Activated effector memory CD4-positive, alpha-beta T cell treated with Interleukin-2 at 50 U/mL for 16 hours (primary cell): Measurements from ENCODE around the gene TMEM192.
"Not testable (repeated sequence)": the region's sequence is repeated elsewhere in the genome, so short reads cannot be mapped to it uniquely, and the experiment has no call there.

Source experiments
- DNase-seq: peaks from one replicate; pipeline ENCODE4 v3.0.0-alpha.2; 2020

The TMEM192 gene

DNA sequence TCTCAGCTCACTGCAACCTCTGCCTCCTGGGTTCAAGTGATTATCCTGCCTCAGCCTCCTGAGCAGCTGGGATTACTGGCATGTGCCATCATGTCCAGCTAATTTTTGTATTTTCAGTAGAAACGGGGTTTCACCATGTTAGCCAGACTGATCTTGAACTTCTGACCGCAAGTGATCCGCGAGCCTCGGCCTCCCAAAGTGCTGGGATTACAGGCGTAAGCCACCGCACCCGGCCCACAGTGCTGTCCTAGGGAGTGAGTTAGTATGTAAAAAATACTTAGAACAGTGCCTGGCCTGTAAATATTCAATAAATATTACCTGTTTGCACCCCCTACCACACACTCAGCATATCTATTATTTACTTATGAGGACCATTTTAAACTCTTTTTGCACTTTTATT lies 20.5 kb downstream of the TMEM192 start:
- not testable (repeated sequence) for DNase-seq

DNA sequence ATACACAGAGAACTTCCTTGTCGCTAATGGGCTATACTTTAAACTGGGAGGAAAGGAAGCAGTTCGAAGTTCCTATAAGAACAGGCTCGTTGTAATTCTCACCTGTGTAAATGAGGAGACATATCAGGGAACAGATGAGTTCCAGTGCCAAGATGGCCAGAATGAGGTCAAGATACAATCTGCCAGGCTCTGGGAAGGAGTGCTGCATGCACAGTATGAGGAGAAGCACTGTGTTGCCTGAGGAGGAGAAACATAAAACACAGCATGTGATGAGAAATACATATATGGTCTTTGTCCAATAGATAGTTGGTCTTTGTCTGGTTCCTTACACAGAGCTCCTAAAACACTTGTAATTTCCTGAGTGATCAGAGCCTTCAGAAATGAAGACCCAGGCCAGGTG lies 24.3 kb downstream of the TMEM192 start:
- DNase-seq, result no peak

DNA sequence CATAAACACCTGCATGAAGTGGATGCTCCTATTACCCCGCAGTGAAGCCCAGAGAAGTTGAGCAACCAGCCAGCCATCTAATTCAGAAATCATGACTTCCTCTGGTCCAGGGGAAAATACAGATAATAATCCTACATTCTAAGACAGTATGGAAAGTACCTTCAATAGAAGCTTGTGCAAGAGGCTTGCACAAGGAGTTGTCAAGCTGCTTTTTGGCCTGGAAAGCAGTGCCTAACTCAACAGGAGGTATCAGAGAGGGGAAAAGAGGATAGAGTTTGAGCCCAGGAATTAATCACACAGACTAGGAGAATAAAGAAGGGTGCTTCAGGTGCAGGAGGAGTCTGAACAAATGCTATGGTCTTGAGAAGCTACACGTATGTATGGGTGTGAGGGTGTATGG lies 26.7 kb downstream of the TMEM192 start:
- no peak for DNase-seq

DNA sequence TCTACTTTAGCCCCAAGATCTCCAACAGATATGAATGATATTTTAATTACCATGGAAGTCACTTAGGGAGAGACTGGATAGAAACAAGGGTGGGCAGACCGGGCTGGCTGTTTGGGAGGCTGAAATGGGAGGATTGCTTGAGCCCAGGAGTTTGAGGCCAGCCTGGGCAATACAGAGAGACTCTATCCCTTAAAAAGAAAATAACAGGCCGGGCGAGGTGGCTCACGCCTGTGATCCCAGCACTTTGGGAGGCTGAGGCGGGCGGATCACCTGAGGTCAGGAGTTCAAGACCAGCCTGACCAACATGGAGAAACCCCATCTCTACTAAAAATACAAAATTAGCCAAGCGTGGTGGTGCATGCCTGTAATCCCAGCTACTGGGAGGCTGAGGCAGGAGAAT lies 27.9 kb downstream of the TMEM192 start:
- not testable (repeated sequence) for DNase-seq

DNA sequence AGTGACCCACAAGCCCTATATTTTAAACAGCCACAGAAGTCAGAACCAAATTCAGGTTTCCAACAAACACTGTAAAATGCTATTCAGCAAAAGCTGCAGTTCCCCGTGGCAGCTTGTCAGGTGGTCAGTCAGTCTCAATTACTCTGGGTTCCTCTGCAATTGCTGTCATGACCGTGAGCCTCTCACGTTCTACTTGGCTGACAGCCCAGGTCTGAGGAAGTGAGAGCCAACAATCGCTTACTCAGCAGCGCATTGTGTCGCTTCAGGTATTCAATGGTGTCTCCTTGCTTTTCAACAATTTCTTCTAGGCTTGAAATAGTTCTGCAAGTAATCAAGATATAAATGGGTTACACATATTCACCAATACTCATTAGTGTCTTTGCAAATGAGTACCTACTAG lies 33.2 kb downstream of the TMEM192 start:
- no peak for DNase-seq

DNA sequence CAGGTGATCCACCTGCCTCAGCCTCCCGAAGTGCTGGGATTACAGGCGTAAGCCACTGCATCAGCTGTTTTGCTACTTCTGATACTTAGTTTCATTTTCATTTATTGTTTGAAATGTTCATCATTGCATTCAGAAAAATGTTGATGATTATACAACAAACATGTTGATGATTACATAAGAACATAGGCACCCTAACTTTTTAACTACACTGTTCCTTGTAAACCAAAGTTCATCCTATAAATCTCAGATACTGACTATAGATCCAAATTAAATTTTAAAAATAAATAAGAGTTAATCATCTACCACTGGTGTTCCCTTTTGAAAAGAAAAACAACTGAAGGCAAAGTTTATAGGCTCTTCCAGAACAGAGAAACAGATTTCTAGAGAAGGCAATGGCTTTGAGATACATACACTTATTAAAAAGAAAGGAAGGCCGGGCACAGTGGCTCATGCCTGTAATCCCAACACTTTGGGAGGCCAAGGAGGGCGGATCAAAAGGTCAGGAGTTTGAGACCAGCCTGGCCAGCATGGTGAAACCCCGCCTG lies 35.6 kb downstream of the TMEM192 start:
- no peak for DNase-seq

DNA sequence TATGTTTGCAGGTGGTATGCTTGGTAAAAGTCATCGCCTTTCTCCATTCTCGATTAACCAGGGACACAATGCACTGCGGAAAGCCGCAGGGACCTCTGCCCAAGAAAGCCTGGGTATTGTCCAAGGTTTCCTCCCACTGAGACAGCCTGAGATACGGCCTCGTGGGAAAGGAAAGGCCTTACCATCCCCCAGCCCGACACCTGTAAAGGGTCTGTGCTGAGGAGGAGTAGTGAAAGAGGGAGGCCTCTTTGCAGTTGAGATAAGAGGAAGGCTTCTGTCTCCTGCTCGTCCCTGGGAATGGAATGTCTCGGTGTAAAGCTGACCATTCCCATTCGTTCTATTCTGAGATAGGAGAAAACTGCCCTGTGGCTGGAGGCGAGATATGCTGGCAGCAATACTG lies 39.3 kb downstream of the TMEM192 start:
- DNase-seq, result not testable (repeated sequence)

DNA sequence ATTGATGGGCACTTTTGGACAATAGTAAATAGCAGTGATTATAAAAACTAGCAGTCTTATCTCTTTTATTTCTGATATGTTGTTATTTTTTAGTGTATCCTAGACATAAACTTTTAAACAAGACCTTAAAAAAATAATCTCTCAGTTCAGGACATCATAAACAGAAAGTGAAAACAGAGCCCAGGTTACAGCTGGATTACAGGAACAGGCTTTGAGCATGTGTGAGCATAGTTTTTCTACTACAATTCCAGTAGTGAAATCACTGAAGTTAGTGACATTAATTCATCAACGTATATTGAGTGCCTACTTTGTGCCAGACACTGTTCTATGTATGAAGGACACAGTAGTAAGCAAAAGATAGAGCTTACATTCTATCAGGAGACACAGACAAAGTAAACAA lies 42.1 kb downstream of the TMEM192 start:
- no peak for DNase-seq

DNA sequence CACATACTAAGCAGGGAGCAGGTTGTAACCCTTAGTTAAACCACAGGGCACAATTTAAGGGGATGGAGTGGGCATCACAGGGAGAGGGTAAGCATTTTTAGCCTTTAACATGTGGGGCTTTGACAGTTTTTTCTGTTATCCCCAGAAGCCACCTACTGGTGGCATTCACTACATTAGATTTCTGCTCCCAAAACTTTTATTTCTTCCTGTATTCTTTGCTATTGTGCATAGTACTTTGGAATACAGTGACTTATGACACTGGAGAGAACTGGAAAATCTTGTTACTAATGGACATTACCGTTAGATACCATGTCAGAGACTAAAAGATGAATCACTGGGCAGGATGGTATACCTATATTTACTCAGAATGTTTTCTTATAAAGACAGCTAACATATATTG lies 51.7 kb downstream of the TMEM192 start:
- DNase-seq, result no peak

DNA sequence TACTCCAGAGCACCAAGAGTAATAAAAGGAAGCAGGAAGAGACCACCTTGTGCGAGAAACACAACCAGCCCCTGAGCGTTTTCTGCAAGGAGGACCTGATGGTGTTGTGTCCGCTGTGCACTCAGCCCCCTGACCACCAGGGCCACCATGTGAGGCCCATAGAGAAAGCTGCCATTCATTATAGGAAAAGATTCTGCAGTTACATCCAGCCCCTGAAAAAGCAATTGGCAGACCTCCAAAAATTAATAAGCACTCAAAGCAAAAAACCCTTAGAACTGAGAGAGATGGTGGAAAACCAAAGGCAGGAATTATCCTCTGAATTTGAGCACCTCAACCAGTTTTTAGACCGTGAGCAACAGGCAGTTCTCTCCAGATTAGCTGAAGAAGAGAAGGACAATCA lies 53.3 kb downstream of the TMEM192 start:
- DNase-seq, result no peak

DNA sequence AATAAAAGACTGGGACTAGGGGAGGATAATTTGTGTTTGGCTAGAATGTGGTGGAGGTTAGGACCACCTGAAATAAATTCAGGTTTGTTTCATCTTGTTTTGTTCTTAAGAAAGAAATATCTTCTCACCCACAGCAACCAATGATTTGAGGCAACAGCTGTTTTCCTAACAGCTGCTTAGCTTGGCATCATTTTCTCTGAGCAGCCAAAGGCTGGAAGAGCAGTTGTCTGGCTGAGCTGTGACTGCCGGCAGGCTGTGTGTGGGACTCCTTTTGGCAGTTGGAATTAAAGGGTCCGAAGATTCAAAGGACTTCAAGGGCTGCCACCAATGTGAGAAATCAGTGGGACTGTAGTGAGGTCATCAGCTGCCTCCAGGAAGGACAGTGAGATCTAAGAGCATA lies 54.0 kb downstream of the TMEM192 start:
- DNase-seq, result no peak

DNA sequence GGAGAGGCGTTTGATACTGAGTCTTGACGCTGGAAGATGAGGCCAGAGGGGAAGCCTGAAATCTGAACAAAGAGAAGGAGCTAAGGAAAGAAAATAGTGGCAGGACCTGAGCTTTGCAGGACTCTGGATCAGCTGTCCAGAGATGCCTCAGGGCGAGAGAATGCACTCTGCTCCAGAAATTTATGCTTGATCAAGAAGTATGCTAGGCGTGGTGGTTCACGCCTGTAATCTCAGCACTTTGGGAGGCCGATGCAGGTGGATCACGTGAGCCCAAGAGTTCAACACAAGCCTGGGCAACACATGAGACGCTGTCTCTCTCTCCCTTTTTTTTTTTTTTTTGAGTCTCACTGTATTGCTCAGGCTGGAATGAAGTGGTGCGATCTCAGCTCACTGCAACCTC lies 57.1 kb downstream of the TMEM192 start:
- DNase-seq, result no peak

DNA sequence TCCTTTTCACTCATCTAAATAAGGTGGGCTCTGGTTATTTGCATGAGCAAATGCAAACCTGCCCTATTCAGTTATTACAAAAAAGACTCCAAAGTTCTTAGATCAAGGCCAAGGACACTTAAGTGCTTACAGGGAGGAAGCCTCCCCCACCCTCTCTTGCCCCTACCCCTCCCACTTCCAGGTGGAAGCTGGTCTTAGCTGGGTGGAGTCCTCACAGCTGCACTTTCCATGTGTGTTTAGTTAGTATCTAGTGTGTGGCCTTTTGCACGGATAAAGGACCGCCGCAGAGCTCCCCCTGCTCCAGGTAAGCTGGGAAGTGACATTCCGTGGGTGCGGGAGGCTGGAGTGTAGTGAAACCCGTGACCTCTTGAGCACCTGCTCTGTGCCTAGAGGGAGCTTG lies 59.0 kb downstream of the TMEM192 start, which contains the start of gene TRIM75:
Gene TRIM75, plus strand, starts transcription at position 222 of the 400 bp plus-strand sequence. CDS start 5,282 bp downstream, outside the sequence.
- DNase-seq, result no peak

DNA sequence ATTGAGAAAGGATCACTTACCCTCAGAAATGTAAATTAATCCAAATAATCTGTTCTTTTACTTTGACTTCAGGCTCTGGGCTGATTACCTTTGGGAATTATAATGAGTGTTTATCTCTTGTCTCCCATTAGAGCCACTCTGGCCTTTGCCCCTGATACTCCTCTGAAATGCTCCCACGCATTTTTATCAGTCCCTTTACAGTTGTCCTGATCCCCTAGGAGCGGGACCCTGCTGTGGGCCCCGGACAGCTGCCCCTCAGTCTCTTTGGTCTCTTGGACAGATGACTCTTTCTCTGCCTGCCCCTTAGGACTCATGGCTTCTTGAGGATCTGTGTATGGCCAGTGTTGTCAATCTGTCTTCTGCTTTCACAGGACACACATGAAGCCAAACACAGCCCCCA lies 60.0 kb downstream of the TMEM192 start:
- DNase-seq, result no peak

DNA sequence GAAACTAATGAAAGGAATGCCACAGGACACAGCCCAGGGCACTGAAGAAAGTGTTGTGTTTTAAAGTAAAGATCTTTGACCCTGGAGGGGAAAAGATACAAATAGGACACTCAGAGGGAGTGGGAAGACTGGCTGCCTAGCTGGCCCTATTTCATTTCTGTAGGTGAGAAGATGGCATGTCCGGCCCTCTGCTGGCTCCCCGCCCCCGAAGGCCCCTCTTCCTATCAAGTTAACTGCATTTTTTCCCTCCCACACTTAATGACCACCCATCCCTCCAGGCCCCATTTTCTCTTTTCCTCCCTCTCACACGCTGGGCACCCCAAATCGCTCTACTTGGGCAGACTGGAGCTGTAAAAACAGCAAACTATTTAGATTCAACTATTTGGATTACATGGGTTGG lies 64.5 kb downstream of the TMEM192 start:
- DNase-seq, result no peak

DNA sequence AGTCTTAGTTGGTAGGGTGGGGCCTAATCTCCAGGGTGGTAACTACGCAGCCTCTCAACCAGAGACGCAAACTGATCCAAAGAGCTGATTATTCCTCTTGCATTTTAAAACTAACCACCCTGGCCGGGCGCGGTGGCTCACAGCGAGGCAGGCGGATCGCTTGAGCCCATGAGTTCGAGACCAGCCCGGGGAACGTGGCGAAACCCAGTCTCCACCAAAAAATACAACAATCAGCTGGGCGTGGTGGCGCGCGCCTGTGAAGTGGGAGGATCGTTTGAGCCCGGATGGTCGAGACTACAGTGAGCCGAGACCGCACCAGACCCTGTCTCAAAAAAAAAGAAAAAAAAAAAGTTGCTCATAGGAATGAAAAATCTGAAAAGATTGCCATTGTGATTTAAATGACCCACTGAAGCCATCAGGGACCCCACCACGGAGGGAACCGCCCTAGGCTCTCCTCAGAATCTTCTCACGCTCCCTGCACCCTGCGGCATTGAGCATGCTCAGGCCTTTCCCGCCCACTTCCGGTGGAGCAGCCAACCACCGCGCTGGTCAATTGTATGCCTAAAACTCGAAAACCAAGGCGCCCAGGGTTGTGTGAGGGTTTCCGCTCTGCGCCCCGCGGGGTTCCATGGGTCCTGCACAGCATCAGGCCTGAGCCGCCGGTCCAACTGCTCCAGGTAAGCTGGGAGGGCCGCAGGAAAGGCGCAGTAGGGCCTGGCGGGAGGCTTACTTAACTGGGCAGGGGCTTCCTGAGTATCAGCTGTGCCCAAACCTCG lies 81.0 kb downstream of the TMEM192 start, which contains the start of gene TRIM60:
Gene TRIM60, plus strand, starts transcription at position 564 of the 776 bp plus-strand sequence. CDS start 8,074 bp downstream, outside the sequence.
- DNase-seq, result no peak

DNA sequence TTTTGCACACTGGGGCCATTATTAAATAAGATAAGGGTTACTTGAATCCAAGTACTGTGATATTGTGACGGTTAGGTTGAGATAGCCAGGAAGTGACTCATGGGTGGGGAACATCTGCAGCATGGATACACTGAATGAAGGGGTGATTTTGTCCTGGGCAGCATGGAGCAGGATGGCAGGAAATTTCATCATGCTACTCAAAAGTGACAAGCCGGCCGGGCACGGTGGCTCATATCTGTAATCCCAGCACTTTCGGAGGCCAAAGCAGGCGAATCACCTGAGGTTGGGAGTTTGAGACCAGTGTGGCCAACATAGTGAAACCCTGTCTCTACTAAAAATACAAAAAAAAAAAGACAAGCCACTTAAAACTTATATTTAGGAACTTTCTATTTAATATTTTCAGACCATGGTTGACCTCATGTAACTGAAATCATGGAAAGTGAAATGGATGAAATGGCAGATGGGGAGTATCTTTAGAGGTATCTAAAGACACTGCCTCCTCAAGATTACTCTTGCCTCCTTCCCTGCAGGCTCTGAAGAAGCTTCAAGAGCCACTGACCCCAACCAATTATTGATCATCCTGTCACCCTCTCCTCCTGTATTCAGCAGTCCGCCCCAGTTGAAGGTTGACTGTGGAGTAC lies 84.8 kb downstream of the TMEM192 start:
- DNase-seq, result no peak

DNA sequence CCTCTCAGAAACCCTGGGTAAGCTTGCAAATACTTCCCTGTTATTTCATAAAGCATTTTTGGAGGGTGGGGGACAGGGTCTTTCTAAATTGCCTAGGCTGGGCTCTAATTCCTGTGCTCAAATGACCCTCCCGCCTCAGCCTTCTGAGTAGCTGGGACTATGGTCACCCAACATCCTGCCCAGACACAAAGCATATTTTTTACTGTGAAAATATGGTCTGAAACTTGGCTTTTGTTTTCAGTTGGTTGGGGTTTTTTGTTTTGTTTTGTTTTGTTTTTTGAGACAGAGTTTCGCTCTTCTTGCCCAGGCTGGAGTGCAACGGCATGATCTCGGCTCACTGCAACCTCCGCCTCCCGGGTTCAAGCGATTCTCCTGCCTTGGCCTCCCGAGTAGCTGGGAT lies 86.9 kb downstream of the TMEM192 start:
- DNase-seq, result not testable (repeated sequence)
